Trophoblast cell (in vitro differentiated cells and primary cell): Measurements from ENCODE around the gene RPTOR.

ENCODE experiments used
- DNase-seq, 2 donors: peaks; one replicate each; pipeline ENCODE4 v3.0.0-alpha.2; 2016
- H2AFZ ChIP-seq: 2 replicates; pipeline ENCODE4 v1.6.1; 2013; ENCODE audit warnings: low read length, moderate library complexity, mild to moderate bottlenecking; ENCODE audit not compliant: insufficient read depth, poor library complexity
- H2AK5ac ChIP-seq: 2 replicates; pipeline ENCODE4 v1.6.1; 2013; ENCODE audit warnings: mild to moderate bottlenecking, low read length
- H2BK120ac ChIP-seq: 2 replicates; pipeline ENCODE4 v1.6.1; 2013; ENCODE audit warnings: low read length, mild to moderate bottlenecking, moderate library complexity; ENCODE audit not compliant: insufficient read depth, poor library complexity
- H2BK12ac ChIP-seq: 2 replicates; pipeline ENCODE4 v1.6.1; 2013; ENCODE audit warnings: mild to moderate bottlenecking, low read length, moderate library complexity
- H2BK5ac ChIP-seq: 2 replicates; pipeline ENCODE4 v1.6.1; 2013; ENCODE audit warnings: low read length, low read depth, moderate library complexity, mild to moderate bottlenecking; ENCODE audit not compliant: poor library complexity
- H3K14ac ChIP-seq: 2 replicates; pipeline ENCODE4 v1.6.1; 2013; ENCODE audit warnings: mild to moderate bottlenecking, low read length
- H3K18ac ChIP-seq: 2 replicates; pipeline ENCODE4 v1.6.1; 2013; ENCODE audit warnings: mild to moderate bottlenecking, low read length
- H3K23ac ChIP-seq: 2 replicates; pipeline ENCODE4 v1.6.1; 2013; ENCODE audit warnings: low read length
- H3K27ac ChIP-seq: 2 replicates; pipeline ENCODE4 v1.5.1; 2013; ENCODE audit warnings: low read depth, mild to moderate bottlenecking, inconsistent platforms, low read length, moderate library complexity
- H3K27me3 ChIP-seq: 2 replicates; pipeline ENCODE4 v1.6.1; 2013; ENCODE audit warnings: inconsistent platforms, mild to moderate bottlenecking, low read length, moderate library complexity; ENCODE audit not compliant: insufficient read depth
- H3K36me3 ChIP-seq, 2 experiments: 1 replicate in 1 of 2; 2 replicates in 1 of 2; pipeline ENCODE4 v1.6.1; 2013; ENCODE audit warnings: low read length in 2 of 2, mild to moderate bottlenecking in 2 of 2, moderate library complexity in 1 of 2; ENCODE audit not compliant: insufficient read depth in 2 of 2, control insufficient read depth in 1 of 2
- H3K4ac ChIP-seq: 2 replicates; pipeline ENCODE4 v1.6.1; 2013; ENCODE audit warnings: low read depth, mild to moderate bottlenecking, low read length, moderate library complexity
- H3K4me1 ChIP-seq, 2 experiments: 1 replicate in 1 of 2; 2 replicates in 1 of 2; pipeline ENCODE4 v1.6.1; 2013; ENCODE audit warnings: low read length in 2 of 2, mild to moderate bottlenecking in 2 of 2, moderate library complexity in 1 of 2; ENCODE audit not compliant: insufficient read depth in 2 of 2, control insufficient read depth in 1 of 2
- H3K4me2 ChIP-seq: 2 replicates; pipeline ENCODE4 v1.6.1; 2013; ENCODE audit warnings: inconsistent platforms, mild to moderate bottlenecking, low read length, moderate library complexity
- H3K4me3 ChIP-seq: 2 replicates; pipeline ENCODE4 v1.5.1; 2013; ENCODE audit warnings: mild to moderate bottlenecking, low read depth, low read length, inconsistent platforms
- H3K79me1 ChIP-seq: one replicate; pipeline ENCODE4 v1.6.1; 2013; ENCODE audit warnings: low read length
- H3K79me2 ChIP-seq: 2 replicates; pipeline ENCODE4 v1.6.1; 2013; ENCODE audit warnings: low read length, mild to moderate bottlenecking; ENCODE audit not compliant: control insufficient read depth, insufficient read depth, poor library complexity
- H3K9ac ChIP-seq: 2 replicates; pipeline ENCODE4 v1.6.1; 2013; ENCODE audit warnings: mild to moderate bottlenecking, low read length
- H3K9me3 ChIP-seq: 2 replicates; pipeline ENCODE4 v1.6.1; 2013; ENCODE audit warnings: low read depth, mild to moderate bottlenecking, control low read depth, inconsistent platforms, low read length; ENCODE audit not compliant: insufficient read depth
- H4K12ac ChIP-seq: 2 replicates; pipeline ENCODE4 v1.6.1; 2013; ENCODE audit warnings: low read depth, mild to moderate bottlenecking, low read length, moderate library complexity
- H4K8ac ChIP-seq: 2 replicates; pipeline ENCODE4 v1.6.1; 2013; ENCODE audit warnings: low read depth, mild to moderate bottlenecking, low read length, moderate library complexity
- H4K91ac ChIP-seq: one replicate; pipeline ENCODE4 v1.6.1; 2013; ENCODE audit warnings: low read depth, mild to moderate bottlenecking, low read length, moderate library complexity
- WGBS: extraction: QIAGEN DNeasy Blood & Tissue Kit; methylation state at CpG from one replicate; pipeline ENCODE4 v1.1.7; 2013; ENCODE audit warnings: missing lambda C conversion rate; ENCODE audit not compliant: insufficient read length, insufficient coverage; ENCODE audit errors: extremely low coverage; 5-methylcytosine and 5-hydroxymethylcytosine counted together

Gene RPTOR

GRCh38 chr17:80682372-80682771, 137.7 kb downstream of the RPTOR start:
- Histone ChIP-seq H3K23ac (no peak overlapping the region), H3K4me2 (no peak overlapping the region), H3K4ac (no peak overlapping the region), H4K8ac (no peak overlapping the region), H2BK5ac (no peak overlapping the region), H3K79me1 (no peaks in the 10 kb centered on the region), H2AFZ (no peak overlapping the region), H2BK12ac (no peak overlapping the region), H3K27me3 (no peaks in the 10 kb centered on the region), H2AK5ac (no peak overlapping the region), H4K91ac (no peak overlapping the region), H3K4me3 (no peak overlapping the region), H4K12ac (no peak overlapping the region), H3K79me2 (no peaks in the 10 kb centered on the region), H3K36me3 (peaks cover 0 to 2% of the 10 kb centered on the region in 2 experiments), H3K18ac (no peak overlapping the region), H3K27ac (no peak overlapping the region), H2BK120ac (no peak overlapping the region), H3K9me3 (no peaks in the 10 kb centered on the region), H3K9ac (no peak overlapping the region), H3K14ac (no peak overlapping the region), H3K4me1 (peaks cover 11 to 12% of the 10 kb centered on the region in 2 experiments)
- no CpG with 5 or more reads among the region's 6 CpGs for WGBS
- DNase-seq = no peak

GRCh38 chr17:80683625-80684104, 139.0 kb downstream of the RPTOR start:
- H3K23ac ChIP-seq = no peak overlapping the region
- H3K36me3 ChIP-seq = peaks cover 0 to 2% of the 10 kb centered on the region in 2 experiments
- no peaks in the 10 kb centered on the region for H3K9me3 ChIP-seq
- H4K12ac ChIP-seq = no peak overlapping the region
- H2BK120ac ChIP-seq = no peak overlapping the region
- H3K18ac ChIP-seq = no peak overlapping the region
- H3K4ac ChIP-seq = no peak overlapping the region
- no peak overlapping the region for H3K14ac ChIP-seq
- DNase-seq = peak; percentile 16 to 42
- H3K79me1 ChIP-seq = no peaks in the 10 kb centered on the region
- H2AFZ ChIP-seq = no peak overlapping the region
- H2BK12ac ChIP-seq = no peak overlapping the region
- H4K8ac ChIP-seq = no peak overlapping the region
- H3K27me3 ChIP-seq = no peaks in the 10 kb centered on the region
- no peak overlapping the region for H2BK5ac ChIP-seq
- H3K9ac ChIP-seq = no peak overlapping the region
- H3K79me2 ChIP-seq = no peaks in the 10 kb centered on the region
- H3K27ac ChIP-seq = no peak overlapping the region
- no peak overlapping the region for H3K4me3 ChIP-seq
- WGBS = no CpG with 5 or more reads among the region's 10 CpGs
- H3K4me1 ChIP-seq = peaks cover 9 to 10% of the 10 kb centered on the region in 2 experiments
- no peak overlapping the region for H2AK5ac ChIP-seq
- H4K91ac ChIP-seq = no peak overlapping the region
- no peak overlapping the region for H3K4me2 ChIP-seq

- H3K23ac ChIP-seq = no peak overlapping the region
- no CpG with 5 or more reads among the region's 9 CpGs for WGBS
- H3K4me2 ChIP-seq = no peak overlapping the region
- no peak overlapping the region for H4K12ac ChIP-seq
- peaks cover 0 to 2% of the 10 kb centered on the region in 2 experiments for H3K36me3 ChIP-seq
- no peak overlapping the region for H4K8ac ChIP-seq
- no peak overlapping the region for H4K91ac ChIP-seq
- H2BK120ac ChIP-seq = no peak overlapping the region
- no peaks in the 10 kb centered on the region for H3K79me1 ChIP-seq
- H2BK12ac ChIP-seq = no peak overlapping the region
- no peak overlapping the region for H3K27ac ChIP-seq
- no peak overlapping the region for H3K18ac ChIP-seq
- no peak overlapping the region for H2AFZ ChIP-seq
- H3K14ac ChIP-seq = no peak overlapping the region
- no peak for DNase-seq
- no peak overlapping the region for H3K4ac ChIP-seq
- H3K9me3 ChIP-seq = no peaks in the 10 kb centered on the region
- H3K79me2 ChIP-seq = no peaks in the 10 kb centered on the region
- no peak overlapping the region for H2BK5ac ChIP-seq
- H3K27me3 ChIP-seq = no peaks in the 10 kb centered on the region
- H3K4me3 ChIP-seq = no peak overlapping the region
- H3K4me1 ChIP-seq = no peaks in the 10 kb centered on the region
- no peak overlapping the region for H2AK5ac ChIP-seq
- H3K9ac ChIP-seq = no peak overlapping the region
These were observed 143.2 kb downstream of the RPTOR start for GRCh38 chr17:80687839-80688238.

- no peak overlapping the region for H3K4me2 ChIP-seq
- H4K12ac ChIP-seq = no peak overlapping the region
- no peak overlapping the region for H2AK5ac ChIP-seq
- H2BK12ac ChIP-seq = no peak overlapping the region
- no peak overlapping the region for H2BK120ac ChIP-seq
- H2AFZ ChIP-seq = no peak overlapping the region
- no peaks in the 10 kb centered on the region for H3K27me3 ChIP-seq
- H3K27ac ChIP-seq = no peak overlapping the region
- no peak overlapping the region for H3K9ac ChIP-seq
- no peaks in the 10 kb centered on the region for H3K36me3 ChIP-seq
- WGBS = no CpG with 5 or more reads among the region's 13 CpGs
- DNase-seq = no peak
- H3K4me3 ChIP-seq = no peak overlapping the region
- no peaks in the 10 kb centered on the region for H3K9me3 ChIP-seq
- H4K91ac ChIP-seq = no peak overlapping the region
- no peak overlapping the region for H2BK5ac ChIP-seq
- no peak overlapping the region for H3K14ac ChIP-seq
- peaks cover 3 to 6% of the 10 kb centered on the region in 2 experiments for H3K4me1 ChIP-seq
- H3K79me2 ChIP-seq = no peaks in the 10 kb centered on the region
- no peak overlapping the region for H3K23ac ChIP-seq
- no peak overlapping the region for H3K4ac ChIP-seq
- peaks cover 2% of the 10 kb centered on the region for H3K79me1 ChIP-seq
- H4K8ac ChIP-seq = no peak overlapping the region
- no peak overlapping the region for H3K18ac ChIP-seq
These were observed 144.5 kb downstream of the RPTOR start for GRCh38 chr17:80689129-80689619.
